Neural progenitor cell (in vitro differentiated cells): ENCODE results near the gene TMIE. TPM values are rescaled to one million over a fixed set of nuclear protein-coding genes. Genes with fewer than 3 reads are reported as not detected.

Experiments used
- DNase-seq: peaks from one replicate; pipeline ENCODE4 v3.0.0-alpha.2; 2016; ENCODE audit warnings: low spot score
- H2AFZ ChIP-seq: fragments of 200-600 bp; sonication (generic); replicated peaks from 2 replicates; pipeline ENCODE4 v1.6.1; 2016; ENCODE audit warnings: antibody characterized with exemption
- H3F3A ChIP-seq: fragments of 200-600 bp; sonication (generic); 2 replicates; pipeline ENCODE4 v1.6.1; 2016; ENCODE audit warnings: antibody characterized with exemption, low read depth
- H3K27ac ChIP-seq: fragments of 200-600 bp; sonication (generic); 2 replicates; pipeline ENCODE4 v1.5.1; 2016; ENCODE audit warnings: mild to moderate bottlenecking
- H3K27me3 ChIP-seq: fragments of 200-600 bp; sonication (generic); 2 replicates; pipeline ENCODE4 v1.6.1; 2016; ENCODE audit warnings: mild to moderate bottlenecking, moderate library complexity
- H3K36me3 ChIP-seq: fragments of 200-600 bp; sonication (generic); 2 replicates; pipeline ENCODE4 v1.5.1; 2016
- H3K4me1 ChIP-seq: fragments of 200-600 bp; sonication (generic); 2 replicates; pipeline ENCODE4 v1.6.1; 2016; ENCODE audit warnings: mixed run types
- H3K4me2 ChIP-seq: fragments of 200-600 bp; sonication (generic); 2 replicates; pipeline ENCODE4 v1.6.1; 2016
- H3K4me3 ChIP-seq: fragments of 200-600 bp; sonication (generic); 2 replicates; pipeline ENCODE4 v1.5.1; 2016
- H3K79me2 ChIP-seq: fragments of 200-600 bp; sonication (generic); 2 replicates; pipeline ENCODE4 v1.6.1; 2016; ENCODE audit warnings: low read depth
- H3K9ac ChIP-seq: fragments of 200-600 bp; sonication (generic); 2 replicates; pipeline ENCODE4 v1.6.1; 2016
- H3K9me3 ChIP-seq: fragments of 200-600 bp; sonication (generic); 2 replicates; pipeline ENCODE4 v1.5.1; 2016; ENCODE audit warnings: low read depth
- H4K20me1 ChIP-seq: fragments of 200-600 bp; sonication (generic); 2 replicates; pipeline ENCODE4 v1.6.1; 2016; ENCODE audit warnings: low read depth
- H3K27ac Mint-ChIP-seq: 3 replicates; pipeline ENCODE4 v1.8.0; 2021; ENCODE audit warnings: mixed read lengths
- H3K27me3 Mint-ChIP-seq: 2 replicates; pipeline ENCODE4 v1.8.0; 2022; ENCODE audit warnings: low read depth, mild to moderate bottlenecking, inconsistent platforms, moderate library complexity, mixed read lengths; ENCODE audit not compliant: insufficient read depth
- H3K36me3 Mint-ChIP-seq: 3 replicates; pipeline ENCODE4 v1.8.0; 2021; ENCODE audit warnings: mixed read lengths
- H3K4me1 Mint-ChIP-seq: 3 replicates; pipeline ENCODE4 v1.8.0; 2021; ENCODE audit warnings: mixed read lengths
- H3K4me3 Mint-ChIP-seq: 3 replicates; pipeline ENCODE4 v1.8.0; 2021; ENCODE audit warnings: mild to moderate bottlenecking, moderate library complexity, mixed read lengths
- H3K9me3 Mint-ChIP-seq: 3 replicates; pipeline ENCODE4 v1.8.0; 2020; ENCODE audit warnings: mixed read lengths
- CTCF ChIP-seq: fragments of 200-600 bp; sonication (generic); IDR thresholded peaks from 2 replicates; pipeline ENCODE4 v1.5.1; 2017; ENCODE audit warnings: antibody characterized with exemption, mild to moderate bottlenecking
- EZH2 ChIP-seq: fragments of 200-600 bp; sonication (generic); IDR thresholded peaks from 2 replicates; pipeline ENCODE4 v1.6.1; 2017; ENCODE audit warnings: antibody characterized with exemption, mild to moderate bottlenecking, moderate library complexity
- EZH2phosphoT487 ChIP-seq: fragments of 200-600 bp; sonication (generic); IDR thresholded peaks from 2 replicates; pipeline ENCODE4 v1.6.1; 2017; ENCODE audit warnings: antibody characterized with exemption
- total RNA-seq: library from RNA; depleted of rRNA; stranded (reverse); fragments of >200 nt; gene quantifications from 2 replicates; pipeline ENCODE4 v1.2.3, GENCODE V29; 2015; ENCODE audit warnings: low replicate concordance

The TMIE gene
- total RNA-seq, 1 donor from 2014 or later, result not detected

GRCh38 chr3:46666453-46666845 lies 34.7 kb upstream of the TMIE start:
- no peak overlapping the region for H3K27ac Mint-ChIP-seq
- no peak overlapping the region for H3K27ac ChIP-seq
- no peaks in the 10 kb centered on the region for H3K36me3 Mint-ChIP-seq
- H3K27me3 Mint-ChIP-seq, result peaks cover 18% of the 10 kb centered on the region
- H3K4me3 ChIP-seq, result no peak overlapping the region
- TF ChIP-seq EZH2phosphoT487 (no peak), CTCF (no peak), EZH2 (no peak)
- no peaks in the 10 kb centered on the region for H3K36me3 ChIP-seq
- H3F3A ChIP-seq, result no peaks in the 10 kb centered on the region
- H3K27me3 ChIP-seq, result no peaks in the 10 kb centered on the region
- no peak overlapping the region for H2AFZ ChIP-seq
- H3K9ac ChIP-seq, result no peak overlapping the region
- no peaks in the 10 kb centered on the region for H3K9me3 ChIP-seq
- no peak for DNase-seq
- H3K9me3 Mint-ChIP-seq, result no peaks in the 10 kb centered on the region
- H3K4me1 Mint-ChIP-seq, result peaks cover 23% of the 10 kb centered on the region
- H4K20me1 ChIP-seq, result no peaks in the 10 kb centered on the region
- H3K4me3 Mint-ChIP-seq, result no peak overlapping the region
- H3K79me2 ChIP-seq, result no peaks in the 10 kb centered on the region
- H3K4me2 ChIP-seq, result no peak overlapping the region
- H3K4me1 ChIP-seq, result peaks cover 24% of the 10 kb centered on the region

GRCh38 chr3:46667061-46667621 lies 34.1 kb upstream of the TMIE start:
- H3K27ac Mint-ChIP-seq, result no peak overlapping the region
- Histone ChIP-seq H3K4me3 (no peak overlapping the region), H3K79me2 (no peaks in the 10 kb centered on the region), H3F3A (no peaks in the 10 kb centered on the region), H3K4me1 (peaks cover 17% of the 10 kb centered on the region), H3K4me2 (no peak overlapping the region), H3K9me3 (no peaks in the 10 kb centered on the region), H3K27me3 (no peaks in the 10 kb centered on the region), H3K27ac (no peak overlapping the region), H3K36me3 (no peaks in the 10 kb centered on the region), H2AFZ (no peak overlapping the region), H3K9ac (no peak overlapping the region), H4K20me1 (no peaks in the 10 kb centered on the region)
- H3K27me3 Mint-ChIP-seq, result peaks cover 11% of the 10 kb centered on the region
- peaks cover 17% of the 10 kb centered on the region for H3K4me1 Mint-ChIP-seq
- no peak for DNase-seq
- no peaks in the 10 kb centered on the region for H3K9me3 Mint-ChIP-seq
- no peaks in the 10 kb centered on the region for H3K36me3 Mint-ChIP-seq
- TF ChIP-seq EZH2phosphoT487, result no peak
- TF ChIP-seq EZH2, result no peak
- no peak for TF ChIP-seq CTCF
- no peak overlapping the region for H3K4me3 Mint-ChIP-seq

DNA sequence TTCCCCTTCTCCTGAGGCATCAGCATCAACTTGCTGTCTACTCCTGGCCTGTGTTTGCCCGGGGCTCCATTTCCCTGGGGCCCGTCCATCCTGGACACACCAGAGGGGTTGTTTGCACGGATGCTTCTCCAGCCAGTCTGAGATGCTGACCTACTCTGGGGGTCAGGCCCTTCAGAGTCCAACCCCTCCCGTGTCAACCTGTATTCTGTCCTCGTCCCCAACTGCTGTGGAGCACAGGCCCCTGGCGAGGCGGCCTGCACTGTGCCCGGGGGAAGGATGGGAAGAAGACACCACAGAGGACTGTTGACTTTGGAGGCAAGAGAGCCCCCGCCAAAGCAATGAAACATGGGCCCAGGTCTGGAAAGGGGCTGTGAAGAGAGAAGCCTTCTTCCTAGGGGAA lies 33.5 kb upstream of the TMIE start:
- Histone ChIP-seq H3K4me2 (no peak overlapping the region), H3K79me2 (no peaks in the 10 kb centered on the region), H3K9me3 (no peaks in the 10 kb centered on the region), H4K20me1 (no peaks in the 10 kb centered on the region), H3K4me1 (peaks cover 12% of the 10 kb centered on the region), H3F3A (no peaks in the 10 kb centered on the region), H3K27ac (no peak overlapping the region), H3K27me3 (no peaks in the 10 kb centered on the region), H2AFZ (no peak overlapping the region), H3K36me3 (no peaks in the 10 kb centered on the region), H3K9ac (no peak overlapping the region), H3K4me3 (no peak overlapping the region)
- H3K9me3 Mint-ChIP-seq, result no peaks in the 10 kb centered on the region
- TF ChIP-seq EZH2phosphoT487 (no peak), EZH2 (no peak), CTCF (no peak)
- H3K4me1 Mint-ChIP-seq, result peaks cover 12% of the 10 kb centered on the region
- peak overlapping the region; percentile 31 for H3K27ac Mint-ChIP-seq
- no peak overlapping the region for H3K4me3 Mint-ChIP-seq
- peaks cover 10% of the 10 kb centered on the region for H3K27me3 Mint-ChIP-seq
- no peak for DNase-seq
- no peaks in the 10 kb centered on the region for H3K36me3 Mint-ChIP-seq
